HCT116 (cell line): Measurements from ENCODE around the gene THAP8. TPM values are rescaled to one million over a fixed set of nuclear protein-coding genes. Genes with fewer than 3 reads are reported as not detected.

ENCODE experiments used
- ATAC-seq: fragments of 200-7000 bp; cut with Tn5 transposase; 2 replicates; pipeline ENCODE4 v1.9.1; 2020; ENCODE audit warnings: mild to moderate bottlenecking, moderate library complexity
- BruUV-seq: library from RNA; stranded (reverse); fragments of 400-500 nt; replicated peaks from 2 replicates; lab custom pipeline; 2021; lab: Mats Ljungman, UMichigan
- CTCF ChIA-PET: fragments of 300-600 bp; sonication (Branson Sonifier 250); formaldehyde crosslinking; loops from one replicate; lab custom pipeline; 2021; ENCODE audit warnings: antibody characterized with exemption; lab: Charles Lee
- POLR2A ChIA-PET: fragments of 300-600, 350-600 bp; sonication (Branson Sonifier 250); formaldehyde crosslinking; loops from one replicate; lab custom pipeline; 2021; ENCODE audit warnings: antibody characterized with exemption; lab: Charles Lee
- RAD21 ChIA-PET, 2 experiments: fragments of 300-600 bp; sonication (Branson Sonifier 250); formaldehyde crosslinking; loops; one replicate each; lab custom pipeline; 2023; ENCODE audit warnings: low total read pairs in 2 of 2; ENCODE audit not compliant: uncharacterized antibody in 2 of 2, unreplicated experiment in 2 of 2, low non-redundant PET in 1 of 2; lab: Charles Lee
- DNase-seq: peaks from one replicate; pipeline ENCODE4 v3.0.0-alpha.2; 2010; ENCODE audit warnings: low read depth, low spot score
- H2AFZ ChIP-seq: fragments of 200-600 bp; shearing (Covaris generic), sonication (generic); 2 replicates; pipeline ENCODE4 v1.6.1; 2017; ENCODE audit warnings: low read depth, mixed run types, mixed read lengths, antibody characterized with exemption, low read length; ENCODE audit not compliant: poor library complexity, severe bottlenecking
- H3K27ac ChIP-seq: 2 replicates; pipeline ENCODE4 v1.5.1; 2012; ENCODE audit warnings: low read depth, low read length
- H3K27me3 ChIP-seq: fragments of 200-600 bp; sonication (generic); 2 replicates; pipeline ENCODE4 v1.6.1; 2016; ENCODE audit warnings: mixed run types, low read length, mixed read lengths; ENCODE audit not compliant: insufficient read depth
- H3K36me3 ChIP-seq, 2 experiments: fragments of 200-500 bp in 1 of 2; fragments of 200-600 bp in 1 of 2; sonication (Bioruptor generic) in 1 of 2; sonication (generic) in 1 of 2; 2 replicates each; pipeline versions ENCODE4 v1.5.1 to v1.6.1; 2014 to 2016; ENCODE audit warnings: low read length in 2 of 2, inconsistent platforms in 1 of 2, mixed read lengths in 1 of 2, mixed run types in 1 of 2; ENCODE audit not compliant: insufficient read depth in 2 of 2, control insufficient read depth in 1 of 2
- H3K4me1 ChIP-seq, 2 experiments: fragments of 200-600 bp in 1 of 2; sonication (generic) in 1 of 2; 2 replicates each; pipeline versions ENCODE4 v1.5.1 to v1.6.1; 2012 to 2017; ENCODE audit warnings: low read length in 2 of 2, inconsistent platforms in 1 of 2, mild to moderate bottlenecking in 1 of 2, mixed read lengths in 1 of 2, mixed run types in 1 of 2, moderate library complexity in 1 of 2; ENCODE audit not compliant: insufficient read depth in 2 of 2, control insufficient read depth in 1 of 2
- H3K4me2 ChIP-seq: fragments of 200-600 bp; sonication (generic); 2 replicates; pipeline ENCODE4 v1.6.1; 2017; ENCODE audit warnings: mixed run types, low read length, mixed read lengths
- H3K4me3 ChIP-seq, 2 experiments: fragments of 200-600 bp in 1 of 2; sonication (generic) in 1 of 2; replicated peaks in 1 of 2; 2 replicates each; pipeline ENCODE4 v1.5.1; 2011 to 2016; ENCODE audit warnings: low read length in 2 of 2, control low read depth in 1 of 2, low read depth in 1 of 2, mild to moderate bottlenecking in 1 of 2, mixed read lengths in 1 of 2, mixed run types in 1 of 2
- H3K79me2 ChIP-seq: fragments of 200-600 bp; sonication (generic); 2 replicates; pipeline ENCODE4 v1.6.1; 2017; ENCODE audit warnings: mild to moderate bottlenecking, mixed run types, low read length, moderate library complexity, mixed read lengths; ENCODE audit not compliant: insufficient read depth
- H3K9ac ChIP-seq: fragments of 200-600 bp; sonication (generic); 2 replicates; pipeline ENCODE4 v1.6.1; 2016; ENCODE audit warnings: low read length, mixed read lengths
- H3K9me2 ChIP-seq: fragments of 200-600 bp; sonication (generic), shearing (Covaris generic); 2 replicates; pipeline ENCODE4 v1.6.1; 2017; ENCODE audit warnings: mixed run types, mild to moderate bottlenecking, moderate library complexity; ENCODE audit not compliant: insufficient read depth
- H3K9me3 ChIP-seq, 2 experiments: fragments of 200-500 bp in 1 of 2; fragments of 200-600 bp in 1 of 2; sonication (Bioruptor generic) in 1 of 2; sonication (generic) in 1 of 2; 2 replicates each; pipeline ENCODE4 v1.6.1; 2014 to 2017; ENCODE audit warnings: low read length in 2 of 2, mixed read lengths in 2 of 2, inconsistent platforms in 1 of 2, low read depth in 1 of 2, mild to moderate bottlenecking in 1 of 2, mixed run types in 1 of 2, moderate library complexity in 1 of 2; ENCODE audit not compliant: control insufficient read depth in 1 of 2, insufficient read depth in 1 of 2
- H4K20me1 ChIP-seq: fragments of 200-600 bp; sonication (generic), shearing (Covaris generic); 2 replicates; pipeline ENCODE4 v1.6.1; 2017; ENCODE audit warnings: mixed run types, mild to moderate bottlenecking, moderate library complexity; ENCODE audit not compliant: insufficient read depth
- CBX3 ChIP-seq: IDR thresholded peaks from 2 replicates; pipeline ENCODE4 v1.6.1; 2012; ENCODE audit warnings: low read depth
- CTCF ChIP-seq, 3 experiments: fragments of 200-600 bp in 1 of 3; sonication (generic) in 1 of 3; IDR thresholded peaks in 2 of 3; conservative IDR thresholded peaks in 1 of 3; 2 replicates each; pipeline ENCODE4 v1.5.1; 2012 to 2017; ENCODE audit warnings: low read depth in 2 of 3, low read length in 2 of 3, antibody characterized with exemption in 1 of 3, borderline replicate concordance in 1 of 3, control low read depth in 1 of 3, mild to moderate bottlenecking in 1 of 3, mixed read lengths in 1 of 3, mixed run types in 1 of 3, moderate library complexity in 1 of 3; ENCODE audit not compliant: insufficient read depth in 1 of 3
- ELF1 ChIP-seq: IDR thresholded peaks from 2 replicates; pipeline ENCODE4 v1.6.1; 2012; ENCODE audit warnings: low read depth, borderline replicate concordance
- EZH2phosphoT487 ChIP-seq: fragments of 200-600 bp; IDR thresholded peaks from 2 replicates; pipeline ENCODE4 v1.6.1; 2018; ENCODE audit warnings: antibody characterized with exemption, borderline replicate concordance
- FOSL1 ChIP-seq: IDR thresholded peaks from 2 replicates; pipeline ENCODE4 v1.6.1; 2012; ENCODE audit warnings: low read depth
- POLR2A ChIP-seq: IDR thresholded peaks from 2 replicates; pipeline ENCODE4 v1.7.0; 2011; ENCODE audit warnings: borderline replicate concordance; ENCODE audit not compliant: insufficient read depth, insufficient read length; ENCODE audit errors: extremely low read depth
- SIN3A ChIP-seq: IDR thresholded peaks from 2 replicates; pipeline ENCODE4 v1.6.1; 2012; ENCODE audit warnings: low read depth
- SP1 ChIP-seq: IDR thresholded peaks from 2 replicates; pipeline ENCODE4 v1.6.1; 2012; ENCODE audit warnings: low read depth
- TCF7L2 ChIP-seq: IDR thresholded peaks from 2 replicates; pipeline ENCODE4 v1.7.0; 2011; ENCODE audit warnings: borderline replicate concordance, inconsistent platforms; ENCODE audit not compliant: insufficient read depth, insufficient read length; ENCODE audit errors: extremely low read depth
- YY1 ChIP-seq: IDR thresholded peaks from 2 replicates; pipeline ENCODE4 v1.6.1; 2011; ENCODE audit warnings: low read length, low read depth, moderate library complexity, mild to moderate bottlenecking; ENCODE audit not compliant: insufficient replicate concordance; ENCODE audit errors: extremely low read depth
- ZFX ChIP-seq: fragments of 450-650 bp; IDR thresholded peaks from 2 replicates; pipeline ENCODE4 v1.6.1; 2017
- intact Hi-C: fragments of 100-400 bp; cut with micrococcal nuclease; formaldehyde crosslinking; loops from 2 replicates; pipeline ENCODE4 v1.10.0; 2022
- total RNA-seq: library from RNA; stranded (reverse); gene quantifications from one replicate; pipeline ENCODE4 v1.2.1, GENCODE V29; 2021; ENCODE audit not compliant: unreplicated experiment
- TF ChIP-seq, protein P1 (sequence below): IDR thresholded peaks from 2 replicates; pipeline ENCODE4 v1.6.1; 2012
- TF ChIP-seq, protein P2 (sequence below): IDR thresholded peaks from 2 replicates; pipeline ENCODE4 v1.6.1; 2012; ENCODE audit warnings: low read depth

THAP8 gene
- total RNA-seq, 1 experiment from 2014 or later = 1.7 TPM

- ATAC-seq = no peak
- intact Hi-C loops = no loop called here
- Histone ChIP-seq H3K9me3 (no peaks in the 10 kb centered on the region), H3K4me1 (peaks cover 0 to 3% of the 10 kb centered on the region in 2 experiments; a peak in 2 of 4 replicates), H3K27ac (no peak overlapping the region), H3K9ac (no peak overlapping the region), H3K4me3 (no peak overlapping the region), H3K27me3 (no peaks in the 10 kb centered on the region), H3K9me2 (no peaks in the 10 kb centered on the region), H3K4me2 (no peak overlapping the region), H3K36me3 (no peaks in the 10 kb centered on the region), H3K79me2 (no peaks in the 10 kb centered on the region), H2AFZ (no peak overlapping the region), H4K20me1 (no peaks in the 10 kb centered on the region)
- POLR2A ChIA-PET = interaction anchor here (1.1 kb wide), 1 partner anchor 10 kb away, joined by 3 read pairs; the partner anchor contains the start of gene THAP8
- BruUV-seq = no TSS peak
- RAD21 ChIA-PET = no interaction called here
- no peak for DNase-seq
- CTCF ChIA-PET = no interaction called here
- TF ChIP-seq EZH2phosphoT487 (no peak), YY1 (no peak), ELF1 (no peak), TCF7L2 (no peak), POLR2A (no peak), ZFX (no peak), SP1 (no peak)
- TF ChIP-seq, protein P1, sequence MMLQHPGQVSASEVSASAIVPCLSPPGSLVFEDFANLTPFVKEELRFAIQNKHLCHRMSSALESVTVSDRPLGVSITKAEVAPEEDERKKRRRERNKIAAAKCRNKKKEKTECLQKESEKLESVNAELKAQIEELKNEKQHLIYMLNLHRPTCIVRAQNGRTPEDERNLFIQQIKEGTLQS = no peak
These were observed 10.1 kb downstream of the THAP8 start for GRCh38 chr19:36043952-36044351.

- CTCF ChIA-PET = no interaction called here
- Histone ChIP-seq H3K79me2 (no peaks in the 10 kb centered on the region), H2AFZ (no peak overlapping the region), H3K4me3 (no peak overlapping the region), H3K27me3 (no peaks in the 10 kb centered on the region), H3K9me3 (no peaks in the 10 kb centered on the region), H3K9me2 (no peaks in the 10 kb centered on the region), H3K4me2 (no peak overlapping the region), H3K36me3 (no peaks in the 10 kb centered on the region), H3K9ac (no peak overlapping the region), H4K20me1 (no peaks in the 10 kb centered on the region), H3K4me1 (no peaks in the 10 kb centered on the region), H3K27ac (no peak overlapping the region)
- no peak for ATAC-seq
- RAD21 ChIA-PET = no interaction called here
- intact Hi-C loops = no loop called here
- no TSS peak for BruUV-seq
- POLR2A ChIA-PET = interaction anchor here (0.6 kb wide), 1 partner anchor 28 kb away, joined by 5 read pairs; no protein-coding TSS in a partner anchor
- TF ChIP-seq, protein P2, sequence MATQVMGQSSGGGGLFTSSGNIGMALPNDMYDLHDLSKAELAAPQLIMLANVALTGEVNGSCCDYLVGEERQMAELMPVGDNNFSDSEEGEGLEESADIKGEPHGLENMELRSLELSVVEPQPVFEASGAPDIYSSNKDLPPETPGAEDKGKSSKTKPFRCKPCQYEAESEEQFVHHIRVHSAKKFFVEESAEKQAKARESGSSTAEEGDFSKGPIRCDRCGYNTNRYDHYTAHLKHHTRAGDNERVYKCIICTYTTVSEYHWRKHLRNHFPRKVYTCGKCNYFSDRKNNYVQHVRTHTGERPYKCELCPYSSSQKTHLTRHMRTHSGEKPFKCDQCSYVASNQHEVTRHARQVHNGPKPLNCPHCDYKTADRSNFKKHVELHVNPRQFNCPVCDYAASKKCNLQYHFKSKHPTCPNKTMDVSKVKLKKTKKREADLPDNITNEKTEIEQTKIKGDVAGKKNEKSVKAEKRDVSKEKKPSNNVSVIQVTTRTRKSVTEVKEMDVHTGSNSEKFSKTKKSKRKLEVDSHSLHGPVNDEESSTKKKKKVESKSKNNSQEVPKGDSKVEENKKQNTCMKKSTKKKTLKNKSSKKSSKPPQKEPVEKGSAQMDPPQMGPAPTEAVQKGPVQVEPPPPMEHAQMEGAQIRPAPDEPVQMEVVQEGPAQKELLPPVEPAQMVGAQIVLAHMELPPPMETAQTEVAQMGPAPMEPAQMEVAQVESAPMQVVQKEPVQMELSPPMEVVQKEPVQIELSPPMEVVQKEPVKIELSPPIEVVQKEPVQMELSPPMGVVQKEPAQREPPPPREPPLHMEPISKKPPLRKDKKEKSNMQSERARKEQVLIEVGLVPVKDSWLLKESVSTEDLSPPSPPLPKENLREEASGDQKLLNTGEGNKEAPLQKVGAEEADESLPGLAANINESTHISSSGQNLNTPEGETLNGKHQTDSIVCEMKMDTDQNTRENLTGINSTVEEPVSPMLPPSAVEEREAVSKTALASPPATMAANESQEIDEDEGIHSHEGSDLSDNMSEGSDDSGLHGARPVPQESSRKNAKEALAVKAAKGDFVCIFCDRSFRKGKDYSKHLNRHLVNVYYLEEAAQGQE = no peak
- TF ChIP-seq YY1 (no peak), SIN3A (no peak), CBX3 (no peak), FOSL1 (no peak), CTCF (IDR thresholded peaks at IDR 0.05 in 2 of 3, conservative IDR thresholded peaks at IDR 0.05 in 1 of 3; ENCODE audit: borderline replicate concordance in 1 of 3, insufficient read depth in 1 of 3, low read depth in 2 of 3, low read length in 2 of 3) (no peak), POLR2A (no peak), EZH2phosphoT487 (no peak)
- TF ChIP-seq, protein P1 = no peak
- DNase-seq = no peak
These were observed 12.3 kb downstream of the THAP8 start for GRCh38 chr19:36041831-36042230.
